Cardiac fibroblast (primary cell): Measurements from ENCODE around the gene ZNG1A.
"Not testable (repeated sequence)": the region's sequence is repeated elsewhere in the genome, so short reads cannot be mapped to it uniquely, and the experiment has no call there.

ENCODE experiments used
- DNase-seq, 2 donors: peaks; one replicate each; pipeline versions ENCODE4 v3.0.0 to v3.0.0-alpha.2; 2010; ENCODE audit warnings: low read depth in 2 of 2
- H3K4me3 ChIP-seq, 2 donors: replicated peaks in 1 of 2; 1 replicate in 1 of 2; 2 replicates in 1 of 2; pipeline ENCODE4 v1.5.1; 2011; ENCODE audit warnings: low read depth in 2 of 2, low read length in 2 of 2, mild to moderate bottlenecking in 2 of 2, moderate library complexity in 1 of 2
- CTCF ChIP-seq: IDR thresholded peaks from one replicate; pipeline ENCODE4 v1.5.1; 2011; ENCODE audit warnings: low read depth, mild to moderate bottlenecking, low read length, inconsistent platforms

ZNG1A gene

GRCh38 chr9:219670-220365 is 41.0 kb upstream of the ZNG1A start:
- DNase-seq, result no peak
- no peak overlapping the region for H3K4me3 ChIP-seq

DNA sequence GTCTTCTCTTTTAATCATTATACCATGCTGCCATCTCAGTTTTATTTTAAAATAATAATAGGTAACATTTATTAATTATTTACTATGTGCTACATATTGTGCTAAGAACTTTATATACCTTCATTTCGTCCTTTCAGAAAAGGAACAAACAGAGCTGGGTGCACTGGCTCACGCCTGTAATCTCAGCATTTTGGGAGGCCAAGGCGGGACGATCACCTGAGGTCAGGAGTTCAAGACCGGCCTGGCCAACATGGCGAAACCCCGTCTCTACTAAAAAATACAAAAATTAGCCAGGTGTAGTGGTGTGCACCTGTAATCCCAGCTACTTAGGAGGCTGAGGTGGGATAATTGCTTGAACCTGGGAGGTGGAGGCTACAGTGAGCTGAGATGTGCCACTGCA is 40.2 kb upstream of the ZNG1A start:
- DNase-seq, H3K4me3 ChIP-seq: not testable (repeated sequence)

More at GRCh38 chr9:219670-220365, 41.0 kb upstream of the ZNG1A start:
- no peak for TF ChIP-seq CTCF

GRCh38 chr9:217950-218349 is 39.1 kb upstream of the ZNG1A start:
- no peak for DNase-seq
- no peak for TF ChIP-seq CTCF
- H3K4me3 ChIP-seq, result no peak overlapping the region

GRCh38 chr9:216866-217265 is 38.0 kb upstream of the ZNG1A start:
- no peak for DNase-seq
- no peak for TF ChIP-seq CTCF
- H3K4me3 ChIP-seq, result no peak overlapping the region

DNA sequence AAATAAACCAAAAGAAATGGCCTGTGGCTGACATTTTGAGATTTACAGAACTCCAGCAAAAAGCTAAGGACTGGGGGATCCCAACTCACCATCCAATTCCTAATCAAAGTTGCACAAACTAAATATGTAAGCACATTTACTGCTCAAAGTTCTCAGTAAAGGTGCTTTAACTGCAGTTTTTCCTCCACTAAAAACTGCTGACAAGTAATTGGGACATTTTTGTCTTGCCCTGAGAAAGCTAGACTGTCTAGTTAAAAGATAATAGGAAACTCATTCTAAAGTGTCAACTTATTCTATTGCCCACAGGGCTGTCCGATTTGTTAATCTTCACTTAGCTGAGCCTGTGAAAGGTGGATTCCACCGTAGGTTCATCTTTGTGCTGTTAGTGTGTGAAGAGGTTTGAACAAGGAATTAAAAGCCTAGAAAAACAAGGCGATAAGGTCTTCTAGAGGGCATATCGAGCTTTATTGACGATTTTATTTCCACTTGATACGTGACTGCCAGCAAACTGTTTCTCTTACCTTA is 36.8 kb upstream of the ZNG1A start:
- no peak for TF ChIP-seq CTCF
- no peak overlapping the region for H3K4me3 ChIP-seq
- no peak for DNase-seq

GRCh38 chr9:214648-215493 is 36.0 kb upstream of the ZNG1A start, which contains the start of gene DOCK8:
Gene DOCK8, plus strand, starts transcription at chr9:214865. Its CDS starts 112 bp downstream, at chr9:214977.
- no peak for TF ChIP-seq CTCF
- peak within 1 kb of the TSS; percentile 36 to 52 for H3K4me3 ChIP-seq
- DNase-seq, result peak; percentile 40 to 44

- peak in 1 of 2 donors; percentile 12 for DNase-seq
- peak overlapping the region in 1 of 2 donors; percentile 52 for H3K4me3 ChIP-seq
- no peak for TF ChIP-seq CTCF
Observed at GRCh38 chr9:214351-214647, 35.4 kb upstream of the ZNG1A start.

- not testable (repeated sequence) for H3K4me3 ChIP-seq, DNase-seq
Observed at GRCh38 chr9:213901-214300, 35.0 kb upstream of the ZNG1A start.
